Gastroesophageal sphincter (tissue), 3 donors: ENCODE results near the gene IL18RAP.

Experiments used
- CTCF ChIP-seq, 4 experiments: fragments of 200-600 bp in 2 of 4; fragments of 450-650 bp in 2 of 4; sonication (generic) in 1 of 4; IDR thresholded peaks; one replicate each; pipeline ENCODE4 v1.5.1; 2017 to 2019; ENCODE audit warnings: antibody characterized with exemption in 4 of 4, mild to moderate bottlenecking in 2 of 4, moderate library complexity in 2 of 4
- EP300 ChIP-seq: sonication (generic); formaldehyde crosslinking; IDR thresholded peaks from one replicate; pipeline ENCODE4 v1.6.1; 2017; ENCODE audit warnings: antibody characterized with exemption, mild to moderate bottlenecking
- POLR2A ChIP-seq, 2 donors: fragments of 450-650 bp; IDR thresholded peaks; one replicate each; pipeline ENCODE4 v1.6.1; 2017; ENCODE audit warnings: antibody characterized with exemption in 2 of 2, mild to moderate bottlenecking in 2 of 2, moderate library complexity in 1 of 2
- POLR2AphosphoS5 ChIP-seq: sonication (generic); formaldehyde crosslinking; IDR thresholded peaks from one replicate; pipeline ENCODE4 v1.6.1; 2017; ENCODE audit warnings: antibody characterized with exemption

- no peak for TF ChIP-seq POLR2AphosphoS5
- no peak for TF ChIP-seq CTCF (IDR thresholded peaks at IDR 0.05)
- no peak for TF ChIP-seq POLR2A (IDR thresholded peaks at IDR 0.05)
- no peak for TF ChIP-seq EP300
These were observed 16.2 kb downstream of the IL18RAP start for GRCh38 chr2:102439065-102439695.
